ENCODE results near the gene MMD. TPM values are rescaled to one million over a fixed set of nuclear protein-coding genes. Genes with fewer than 3 reads are reported as not detected.
A peak's percentile ranks its signal among the peaks of the same experiment; 100 is the strongest.

The MMD gene
- total and polyA plus RNA-seq, 2 of the 13 experiments (the other 11 are each of a cell fraction or from before 2014, with no cell fraction given): 121 to 225 TPM

DNA sequence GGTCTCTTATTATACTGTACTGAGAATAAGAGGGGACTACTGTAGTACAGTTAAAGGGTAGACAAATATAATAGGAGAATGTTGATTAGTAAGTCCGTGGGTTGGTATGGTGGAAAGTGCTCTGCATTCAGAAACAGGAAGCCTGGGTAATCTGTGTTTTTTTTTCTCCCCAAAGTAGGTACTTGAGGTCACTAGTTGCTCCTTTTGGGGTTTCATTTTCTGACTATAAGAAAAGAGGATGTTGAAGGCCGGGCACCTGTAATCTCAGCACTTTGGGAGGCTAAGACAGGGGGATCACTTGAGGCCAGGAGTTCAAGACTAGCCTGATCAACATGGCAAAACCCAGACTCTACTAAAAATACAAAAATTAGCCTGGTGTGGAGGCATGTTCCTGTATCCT, 42.0 kb upstream of the MMD start:
- Histone ChIP-seq H3K27me3 (ENCODE audit: control insufficient read depth in 1 of 2, insufficient read depth in 2 of 2, low read length in 2 of 2) (no peaks in the 10 kb centered on the region), H3K36me3 (replicated peaks in 1 of 2; ENCODE audit: control insufficient read depth in 1 of 2, insufficient read depth in 2 of 2, low read length in 2 of 2) (no peaks in the 10 kb centered on the region), H3K4me2 (ENCODE audit: low read depth, low read length) (no peak overlapping the region), H3K4me3 (replicated peaks in 1 of 3; ENCODE audit: insufficient read depth in 1 of 3, low read depth in 2 of 3, low read length in 3 of 3) (no peak overlapping the region), H2AFZ (ENCODE audit: low read length) (no peak overlapping the region), H3K79me2 (ENCODE audit: insufficient read depth, low read length) (no peaks in the 10 kb centered on the region), H3K9ac (ENCODE audit: insufficient read depth, low read depth, low read length) (no peak overlapping the region), H3K9me3 (ENCODE audit: low read length) (no peaks in the 10 kb centered on the region), H3K27ac (ENCODE audit: extremely low read length, insufficient read depth, low read length) (no peak overlapping the region), H3K4me1 (ENCODE audit: insufficient read depth, low read length) (peaks cover 21% of the 10 kb centered on the region), H4K20me1 (ENCODE audit: insufficient read depth, low read length) (no peaks in the 10 kb centered on the region)
- DNase-seq (ENCODE audit: low spot score) (no peak), FAIRE-seq (no peak), ATAC-seq (no peak)
- no TSS peak for BruUV-seq (replicated peaks)
- 90% methylated on average over 2 of the region's 2 CpGs for WGBS (ENCODE audit: low lambda C conversion rate)
- intact Hi-C loops (cut with micrococcal nuclease; ENCODE audit: unreplicated experiment) (no loop called here), in situ Hi-C loops (cut with HindIII; ENCODE audit: extremely low pct_ligation_motif_present, low pct_unique_long_range_greater_than_20kb) (no loop called here)
- ChIA-PET POLR2A (no interaction called here), CTCF (ENCODE audit: low intra/inter-chr PET ratio, low total read pairs) (no interaction called here)
- TF ChIP-seq ZBTB1 (CRISPR knock-in tag; IDR thresholded peaks at IDR 0.05; ENCODE audit: borderline replicate concordance): no peak
- TF ChIP-seq, protein P1, sequence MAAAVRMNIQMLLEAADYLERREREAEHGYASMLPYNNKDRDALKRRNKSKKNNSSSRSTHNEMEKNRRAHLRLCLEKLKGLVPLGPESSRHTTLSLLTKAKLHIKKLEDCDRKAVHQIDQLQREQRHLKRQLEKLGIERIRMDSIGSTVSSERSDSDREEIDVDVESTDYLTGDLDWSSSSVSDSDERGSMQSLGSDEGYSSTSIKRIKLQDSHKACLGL (CRISPR knock-in tag; IDR thresholded peaks at IDR 0.05): no peak
- TF ChIP-seq HOXA9 (CRISPR knock-in tag; IDR thresholded peaks at IDR 0.05; ENCODE audit: borderline replicate concordance): no peak
- TF ChIP-seq CCDC6 (CRISPR knock-in tag; IDR thresholded peaks at IDR 0.05): no peak
- no peak for TF ChIP-seq ZNF737 (CRISPR knock-in tag; IDR thresholded peaks at IDR 0.05; ENCODE audit: borderline replicate concordance)

DNA sequence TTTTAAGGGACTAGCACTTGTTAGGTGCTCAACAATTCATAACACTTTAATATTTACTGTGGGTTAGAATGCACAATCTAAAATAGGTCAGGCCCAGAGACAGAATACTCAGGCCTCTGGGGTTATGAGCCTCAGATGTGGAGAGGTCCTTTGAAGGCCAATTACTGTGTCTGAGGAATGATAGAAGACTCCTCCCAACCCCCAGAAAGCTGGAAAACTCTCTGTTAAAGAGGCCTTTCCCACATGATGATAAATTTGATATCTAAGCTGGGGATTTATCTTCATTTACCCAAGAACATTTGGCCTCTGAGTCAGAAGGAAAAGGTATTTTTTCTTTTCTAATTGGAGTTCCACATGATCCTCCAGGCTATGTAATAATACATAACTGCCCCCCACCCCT, 41.1 kb upstream of the MMD start:
- Histone ChIP-seq H3K27ac (ENCODE audit: extremely low read length, insufficient read depth, low read length) (no peak overlapping the region), H3K9ac (ENCODE audit: insufficient read depth, low read depth, low read length) (no peak overlapping the region), H2AFZ (ENCODE audit: low read length) (peak overlapping the region; percentile 45), H3K4me3 (replicated peaks in 1 of 3; ENCODE audit: insufficient read depth in 1 of 3, low read depth in 2 of 3, low read length in 3 of 3) (no peak overlapping the region), H3K36me3 (replicated peaks in 1 of 2; ENCODE audit: control insufficient read depth in 1 of 2, insufficient read depth in 2 of 2, low read length in 2 of 2) (no peaks in the 10 kb centered on the region), H3K9me3 (ENCODE audit: low read length) (no peaks in the 10 kb centered on the region), H3K79me2 (ENCODE audit: insufficient read depth, low read length) (no peaks in the 10 kb centered on the region), H4K20me1 (ENCODE audit: insufficient read depth, low read length) (no peaks in the 10 kb centered on the region), H3K4me1 (ENCODE audit: insufficient read depth, low read length) (peaks cover 25% of the 10 kb centered on the region), H3K4me2 (ENCODE audit: low read depth, low read length) (no peak overlapping the region), H3K27me3 (ENCODE audit: control insufficient read depth in 1 of 2, insufficient read depth in 2 of 2, low read length in 2 of 2) (no peaks in the 10 kb centered on the region)
- intact Hi-C loops (cut with micrococcal nuclease; ENCODE audit: unreplicated experiment) (no loop called here), in situ Hi-C loops (cut with HindIII; ENCODE audit: extremely low pct_ligation_motif_present, low pct_unique_long_range_greater_than_20kb) (no loop called here)
- ChIA-PET POLR2A (interaction anchor here (0.7 to 1.5 kb wide), 2 partner anchors 16 to 29 kb away, joined by 3 to 4 read pairs; no protein-coding TSS in a partner anchor), CTCF (ENCODE audit: low intra/inter-chr PET ratio, low total read pairs) (no interaction called here)
- DNase-seq (ENCODE audit: low spot score): no peak
- FAIRE-seq: no peak
- ATAC-seq: no peak
- no TSS peak for BruUV-seq (replicated peaks)
- TF ChIP-seq ZNF460 (CRISPR knock-in tag; IDR thresholded peaks at IDR 0.05; ENCODE audit: borderline replicate concordance): no peak
- TF ChIP-seq, protein P2, sequence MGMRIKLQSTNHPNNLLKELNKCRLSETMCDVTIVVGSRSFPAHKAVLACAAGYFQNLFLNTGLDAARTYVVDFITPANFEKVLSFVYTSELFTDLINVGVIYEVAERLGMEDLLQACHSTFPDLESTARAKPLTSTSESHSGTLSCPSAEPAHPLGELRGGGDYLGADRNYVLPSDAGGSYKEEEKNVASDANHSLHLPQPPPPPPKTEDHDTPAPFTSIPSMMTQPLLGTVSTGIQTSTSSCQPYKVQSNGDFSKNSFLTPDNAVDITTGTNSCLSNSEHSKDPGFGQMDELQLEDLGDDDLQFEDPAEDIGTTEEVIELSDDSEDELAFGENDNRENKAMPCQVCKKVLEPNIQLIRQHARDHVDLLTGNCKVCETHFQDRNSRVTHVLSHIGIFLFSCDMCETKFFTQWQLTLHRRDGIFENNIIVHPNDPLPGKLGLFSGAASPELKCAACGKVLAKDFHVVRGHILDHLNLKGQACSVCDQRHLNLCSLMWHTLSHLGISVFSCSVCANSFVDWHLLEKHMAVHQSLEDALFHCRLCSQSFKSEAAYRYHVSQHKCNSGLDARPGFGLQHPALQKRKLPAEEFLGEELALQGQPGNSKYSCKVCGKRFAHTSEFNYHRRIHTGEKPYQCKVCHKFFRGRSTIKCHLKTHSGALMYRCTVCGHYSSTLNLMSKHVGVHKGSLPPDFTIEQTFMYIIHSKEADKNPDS (CRISPR knock-in tag; IDR thresholded peaks at IDR 0.05): no peak
- TF ChIP-seq SAFB2 (CRISPR knock-in tag; IDR thresholded peaks at IDR 0.05; ENCODE audit: borderline replicate concordance, low read depth): no peak
- TF ChIP-seq, protein P3, sequence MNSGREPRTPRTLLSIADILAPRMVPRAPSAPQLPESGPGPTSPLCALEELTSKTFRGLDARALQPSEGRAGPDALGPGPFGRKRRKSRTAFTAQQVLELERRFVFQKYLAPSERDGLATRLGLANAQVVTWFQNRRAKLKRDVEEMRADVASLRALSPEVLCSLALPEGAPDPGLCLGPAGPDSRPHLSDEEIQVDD (CRISPR knock-in tag; IDR thresholded peaks at IDR 0.05; ENCODE audit: borderline replicate concordance): no peak
- TF ChIP-seq ISL2 (CRISPR knock-in tag; IDR thresholded peaks at IDR 0.05): no peak
- TF ChIP-seq SOX5 (CRISPR knock-in tag; IDR thresholded peaks at IDR 0.05; ENCODE audit: borderline replicate concordance): no peak
